ENCODE data around the gene DRC3.
"Not testable (repeated sequence)": the region's sequence is repeated elsewhere in the genome, so short reads cannot be mapped to it uniquely, and the experiment has no call there.

DRC3 gene

GRCh38 chr17:17993366-17993765, 20.7 kb downstream of the DRC3 start:
- no peak for DNase-seq (ENCODE audit: low read depth)

DNA sequence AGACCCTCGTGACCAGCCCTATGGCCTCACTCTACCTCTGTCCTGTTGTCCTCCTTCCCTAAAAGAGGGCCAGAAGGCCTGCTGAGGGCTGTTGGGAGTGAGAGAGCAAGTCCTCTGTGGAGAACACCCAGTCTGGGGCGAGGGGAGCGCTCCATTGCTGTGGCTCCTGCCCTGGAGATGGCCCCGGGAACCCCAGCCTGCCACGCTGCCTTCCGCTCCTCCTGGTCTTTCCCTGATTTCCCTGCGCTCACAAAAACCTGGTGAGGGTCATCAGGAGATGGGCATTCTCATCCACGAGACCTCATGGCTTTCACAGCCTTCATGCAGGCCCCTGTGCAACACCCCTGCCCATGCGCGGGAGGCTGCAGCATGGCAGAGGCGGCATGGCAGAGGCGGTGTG, 21.2 kb downstream of the DRC3 start:
- no peak for DNase-seq (ENCODE audit: low read depth)

DNA sequence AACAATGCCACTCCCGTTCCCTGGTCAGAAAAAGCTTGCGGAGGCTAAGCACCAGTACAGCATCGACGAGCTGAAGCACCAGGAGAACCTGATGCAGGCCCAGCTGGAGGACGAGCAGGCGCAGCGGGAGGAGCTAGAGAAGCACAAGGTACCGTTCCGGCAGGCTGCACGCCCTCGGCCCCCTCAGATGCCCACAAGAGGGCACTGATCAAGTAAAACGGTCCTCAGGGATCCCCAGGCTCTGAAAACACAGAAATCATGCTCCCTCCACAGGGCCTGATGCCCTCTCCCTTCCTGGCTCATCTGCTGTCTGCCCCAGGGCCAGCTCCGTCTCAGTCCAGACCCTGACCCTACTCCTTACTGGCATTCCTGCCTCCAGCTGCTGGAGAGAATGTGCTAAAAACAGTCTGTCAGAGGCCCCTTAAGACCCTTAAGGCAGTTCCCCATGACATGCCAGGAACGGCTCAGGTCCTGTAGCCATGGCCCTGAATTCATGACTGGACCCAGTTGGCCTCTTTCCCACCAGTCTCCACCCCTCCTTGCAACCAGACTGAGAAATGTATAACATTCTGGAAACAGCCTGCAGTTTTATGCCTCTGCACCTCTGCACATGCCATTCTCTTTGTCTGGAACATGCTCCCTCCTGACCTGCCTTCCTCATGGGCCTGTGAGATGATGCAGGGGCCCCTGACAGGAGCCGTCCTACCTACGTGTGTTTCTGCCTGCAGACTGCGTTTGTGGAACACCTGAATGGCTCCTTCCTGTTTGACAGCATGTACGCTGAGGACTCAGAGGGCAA, 21.8 kb downstream of the DRC3 start:
- no peak for DNase-seq (ENCODE audit: low read depth)

DNA sequence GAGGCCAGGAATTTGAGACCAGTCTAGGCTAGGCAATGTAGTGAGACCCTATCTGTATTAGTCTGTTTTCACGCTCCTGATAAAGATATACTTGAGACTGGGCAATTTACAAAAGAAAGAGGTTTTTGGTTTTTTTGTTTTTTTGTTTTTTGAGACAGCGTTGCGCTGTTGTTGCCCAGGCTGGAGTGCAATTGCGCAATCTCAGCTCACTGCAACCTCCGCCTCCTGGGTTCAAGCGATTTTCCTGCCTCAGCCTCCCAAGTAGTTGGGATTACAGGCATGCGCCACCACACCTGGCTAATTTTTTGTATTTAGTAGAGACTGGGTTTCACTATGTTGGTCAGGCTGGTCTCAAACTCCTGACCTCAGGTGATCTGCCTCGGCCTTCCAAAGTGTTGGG, 23.2 kb downstream of the DRC3 start:
- DNase-seq (ENCODE audit: low read depth): not testable (repeated sequence)

DNA sequence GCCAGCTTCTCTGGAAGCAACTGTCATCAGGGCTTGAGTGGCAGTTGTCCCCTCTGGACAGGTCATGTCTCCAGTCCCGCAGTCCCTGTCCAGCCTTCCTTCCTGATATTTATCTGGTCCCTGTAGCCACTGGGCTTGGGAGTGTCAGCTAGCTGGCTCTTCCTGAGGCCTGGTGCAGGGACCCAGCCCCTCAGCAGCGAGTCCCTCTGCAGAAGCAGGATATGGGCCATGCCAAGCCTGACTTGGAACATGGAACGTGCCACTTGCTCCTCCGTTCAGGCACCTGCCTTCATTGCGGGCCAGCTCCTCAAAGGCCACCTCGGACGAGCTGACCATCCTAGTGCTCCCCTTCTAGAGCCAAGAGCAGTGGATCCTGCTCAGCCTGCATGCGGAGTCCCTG, 26.3 kb downstream of the DRC3 start:
- no peak for DNase-seq (ENCODE audit: low read depth)

DNA sequence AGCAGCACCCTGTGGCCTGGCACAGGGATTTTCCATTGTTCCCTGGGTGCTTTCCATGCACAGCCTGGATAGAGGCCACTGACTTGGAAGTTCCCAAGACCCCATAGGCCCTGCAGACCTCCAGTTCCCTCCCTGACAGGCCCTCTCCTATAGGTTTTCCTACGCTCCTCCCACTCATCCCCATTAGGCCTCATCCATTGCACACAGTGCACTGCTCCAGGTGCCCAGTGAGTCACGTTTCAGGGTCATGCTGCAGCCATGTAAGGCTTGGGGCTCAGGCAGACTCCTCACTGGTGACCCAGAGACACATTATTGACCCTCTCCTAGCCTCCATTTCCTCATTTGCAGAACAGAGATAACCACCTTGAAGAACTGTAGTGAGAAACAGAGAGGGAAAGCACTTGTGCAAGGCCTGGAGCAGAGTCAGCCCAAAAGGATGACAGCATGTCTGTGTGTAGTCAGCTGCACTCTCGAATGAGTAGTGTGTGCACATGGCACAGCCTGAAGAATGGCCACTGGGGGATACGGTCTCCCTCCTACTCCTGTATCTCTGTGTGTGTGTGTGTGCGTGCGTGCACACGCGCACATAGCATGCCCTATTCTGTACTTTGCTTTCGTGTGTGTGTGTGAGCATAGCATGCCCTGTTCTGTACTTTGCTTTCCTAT, 26.8 kb downstream of the DRC3 start:
- no peak for DNase-seq (ENCODE audit: low read depth)

DNA sequence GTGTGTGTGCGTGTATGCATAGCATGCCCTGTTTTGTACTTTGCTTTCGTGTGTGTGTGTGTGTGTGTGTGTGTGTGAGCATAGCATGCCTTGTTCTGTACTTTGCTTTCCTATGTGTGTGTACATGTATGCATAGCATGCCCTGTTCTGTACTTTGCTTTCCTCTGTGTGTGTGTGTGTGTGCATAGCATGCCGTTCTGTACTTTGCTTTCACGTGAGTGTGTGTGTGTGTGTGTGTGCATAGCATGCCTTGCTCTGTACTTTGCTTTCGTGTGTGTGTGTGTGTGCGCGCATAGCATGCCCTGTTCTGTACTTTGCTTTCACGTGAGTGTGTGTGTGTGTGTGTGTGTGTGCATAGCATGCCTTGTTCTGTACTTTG, 27.4 kb downstream of the DRC3 start:
- DNase-seq (ENCODE audit: low read depth): no peak

DNA sequence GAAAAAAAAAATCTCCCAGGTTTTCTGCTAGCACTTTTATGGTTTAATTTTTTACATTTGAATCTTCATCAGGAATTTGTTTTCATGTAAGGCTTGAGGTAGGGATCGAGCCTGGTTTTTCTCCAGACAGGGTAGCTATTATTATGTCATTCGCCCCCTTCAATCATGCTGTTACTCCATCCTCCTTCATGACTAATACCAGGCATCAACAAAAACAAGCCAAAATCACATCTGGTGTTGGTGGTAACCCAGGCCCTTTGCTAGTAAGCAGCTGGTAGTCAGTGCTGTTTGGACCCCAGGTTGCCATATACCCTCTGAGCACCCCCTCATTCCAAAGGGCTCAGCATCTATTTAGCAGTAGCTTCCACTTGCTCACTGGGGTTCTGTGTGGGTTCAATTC, 29.5 kb downstream of the DRC3 start:
- DNase-seq (ENCODE audit: low read depth): no peak

- no peak for DNase-seq (ENCODE audit: low read depth)
Measured at GRCh38 chr17:18004345-18004744, 31.7 kb downstream of the DRC3 start.

- no peak for DNase-seq (ENCODE audit: low read depth)
Measured at GRCh38 chr17:18004884-18005305, 32.2 kb downstream of the DRC3 start.

DNA sequence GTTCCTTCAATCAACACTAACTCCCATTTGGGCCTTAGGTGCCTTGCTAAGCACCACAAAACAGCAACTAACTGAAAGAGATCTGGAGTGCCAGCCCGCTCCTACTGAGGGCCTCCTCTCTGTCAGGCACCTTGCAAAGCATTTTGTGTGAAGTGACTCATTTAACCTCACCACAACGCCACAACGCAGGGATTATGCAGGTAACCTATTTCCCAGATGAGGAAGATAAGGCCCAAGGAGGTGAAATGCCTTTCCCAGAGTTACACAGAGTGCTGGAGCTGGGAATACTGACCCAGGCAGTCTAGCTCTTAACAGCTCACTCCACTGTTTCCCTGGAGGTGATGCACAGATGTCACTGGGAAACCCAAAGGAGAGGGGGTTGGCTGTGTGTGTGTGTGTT, 32.8 kb downstream of the DRC3 start:
- DNase-seq (ENCODE audit: low read depth): no peak

GRCh38 chr17:18006495-18007239, 34.0 kb downstream of the DRC3 start:
- DNase-seq (ENCODE audit: low read depth): no peak

DNA sequence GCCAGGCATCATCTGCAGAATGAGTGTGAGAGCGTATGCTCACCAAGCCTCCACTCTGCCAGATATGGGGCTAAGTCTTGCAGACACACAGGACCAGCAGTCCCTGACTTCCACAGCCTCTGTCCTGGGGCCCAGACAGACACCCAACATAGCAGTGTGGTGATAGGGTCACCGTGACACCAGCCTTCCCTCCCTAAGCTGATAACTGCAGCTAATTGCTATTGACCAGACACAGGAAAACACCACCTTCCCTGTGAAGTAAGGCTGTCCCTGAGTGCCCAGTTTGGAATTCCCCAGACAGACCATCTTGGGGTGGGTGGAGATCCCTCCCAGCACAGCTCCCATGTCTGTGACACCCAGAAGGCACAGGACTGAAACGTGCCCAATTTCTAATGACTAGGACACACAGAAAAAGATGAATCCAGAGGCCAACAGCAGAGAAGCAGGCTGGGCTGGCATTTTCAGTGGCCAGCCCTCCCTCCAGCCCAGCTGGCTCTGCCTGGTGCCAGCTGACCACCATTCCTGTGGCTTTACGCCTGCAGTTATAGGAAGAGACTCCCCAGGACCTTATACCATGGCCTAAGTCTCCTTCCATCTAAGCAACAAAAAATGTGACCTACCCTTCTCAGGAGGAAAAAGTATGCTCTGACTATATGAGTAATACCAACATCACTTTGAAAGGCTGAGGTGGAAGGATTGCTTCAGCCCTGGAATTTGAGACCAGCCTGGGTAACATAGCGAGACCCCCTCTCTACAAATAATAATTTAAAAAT, 36.0 kb downstream of the DRC3 start:
- no peak for DNase-seq (ENCODE audit: low read depth)

- DNase-seq (ENCODE audit: low read depth): no peak
Measured at GRCh38 chr17:18009609-18010420, 37.2 kb downstream of the DRC3 start.

DNA sequence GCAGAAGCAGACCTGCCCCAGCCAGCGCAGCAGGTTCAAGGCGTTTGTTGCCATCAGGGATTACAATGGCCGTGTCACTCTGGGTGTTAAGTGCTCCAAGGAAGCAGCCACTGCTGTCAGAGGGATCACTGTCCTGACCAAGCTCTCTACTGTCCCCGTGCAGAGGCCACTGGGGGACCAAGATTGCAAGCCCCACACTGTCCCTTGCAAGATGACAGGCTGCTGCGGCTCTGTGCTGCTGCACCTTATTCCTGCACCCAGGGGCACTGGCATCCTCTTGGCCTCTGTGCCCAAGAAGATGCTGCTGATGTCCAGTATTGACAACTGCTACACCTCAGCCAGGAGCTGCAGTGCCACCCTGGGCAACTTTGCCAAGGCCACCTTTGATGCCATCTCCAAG, 38.6 kb downstream of the DRC3 start:
- DNase-seq (ENCODE audit: low read depth): no peak

DNA sequence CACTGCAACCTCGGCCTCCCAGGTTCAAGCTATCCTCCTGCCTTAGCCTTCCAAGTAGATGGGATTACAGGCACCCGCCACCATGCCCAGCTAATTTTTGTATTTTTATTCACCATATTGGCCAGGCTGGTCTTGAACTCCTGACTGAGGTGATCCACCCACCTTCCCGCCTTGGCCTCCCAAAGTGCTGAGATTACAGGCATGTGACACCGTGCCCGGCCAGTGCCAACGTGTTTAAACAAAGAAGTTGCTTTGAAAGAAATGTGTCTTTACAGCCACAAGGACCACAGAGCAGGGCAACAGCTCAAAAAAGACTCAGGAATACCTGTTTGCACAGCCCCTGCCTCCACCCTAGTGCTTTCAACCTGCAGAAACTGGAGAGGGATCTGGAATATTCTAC, 41.3 kb downstream of the DRC3 start:
- no peak for DNase-seq (ENCODE audit: low read depth)

- DNase-seq (ENCODE audit: low read depth): no peak
Measured at GRCh38 chr17:18015593-18015992, 42.9 kb downstream of the DRC3 start.

- no peak for DNase-seq (ENCODE audit: low read depth)
Measured at GRCh38 chr17:18016426-18016825, 43.8 kb downstream of the DRC3 start.

DNA sequence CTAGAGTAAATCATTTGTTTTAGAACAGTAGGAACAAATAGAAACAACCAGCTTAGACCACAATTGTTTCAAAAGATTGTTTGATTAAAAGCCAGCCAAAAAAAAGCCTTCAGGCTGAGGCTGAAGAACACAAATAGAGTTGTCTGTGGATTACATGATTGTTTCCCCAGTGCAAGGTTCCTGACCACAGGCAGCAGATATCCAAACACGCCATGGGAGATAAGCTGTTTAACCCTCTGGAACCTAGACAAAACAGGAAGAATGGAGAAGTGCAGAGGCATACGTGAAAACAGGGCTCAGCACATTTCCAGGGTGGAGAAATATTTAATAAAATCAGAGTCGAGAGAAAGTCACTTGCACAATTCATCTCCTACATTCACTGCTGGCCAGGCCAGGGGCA, 45.3 kb downstream of the DRC3 start:
- no peak for DNase-seq (ENCODE audit: low read depth)

- DNase-seq (ENCODE audit: low read depth): no peak
Measured at GRCh38 chr17:18018411-18018921, 45.8 kb downstream of the DRC3 start.

- DNase-seq (ENCODE audit: low read depth): no peak
Measured at GRCh38 chr17:18019838-18020154, 47.1 kb downstream of the DRC3 start.

Measured in T follicular helper cell (primary cell).